GM12873 (cell line): ENCODE data around the gene CD69.

Experiments
- TF ChIP-seq, protein P1 (sequence below): IDR thresholded peaks from 2 replicates; pipeline ENCODE4 v1.5.1; 2012; ENCODE audit warnings: low read depth, mild to moderate bottlenecking, moderate library complexity, low read length, control low read depth; ENCODE audit not compliant: insufficient read depth; ENCODE audit errors: missing control alignments

Gene CD69

GRCh38 chr12:9742661-9743060 is 18.0 kb downstream of the CD69 start:
- TF ChIP-seq, protein P1, sequence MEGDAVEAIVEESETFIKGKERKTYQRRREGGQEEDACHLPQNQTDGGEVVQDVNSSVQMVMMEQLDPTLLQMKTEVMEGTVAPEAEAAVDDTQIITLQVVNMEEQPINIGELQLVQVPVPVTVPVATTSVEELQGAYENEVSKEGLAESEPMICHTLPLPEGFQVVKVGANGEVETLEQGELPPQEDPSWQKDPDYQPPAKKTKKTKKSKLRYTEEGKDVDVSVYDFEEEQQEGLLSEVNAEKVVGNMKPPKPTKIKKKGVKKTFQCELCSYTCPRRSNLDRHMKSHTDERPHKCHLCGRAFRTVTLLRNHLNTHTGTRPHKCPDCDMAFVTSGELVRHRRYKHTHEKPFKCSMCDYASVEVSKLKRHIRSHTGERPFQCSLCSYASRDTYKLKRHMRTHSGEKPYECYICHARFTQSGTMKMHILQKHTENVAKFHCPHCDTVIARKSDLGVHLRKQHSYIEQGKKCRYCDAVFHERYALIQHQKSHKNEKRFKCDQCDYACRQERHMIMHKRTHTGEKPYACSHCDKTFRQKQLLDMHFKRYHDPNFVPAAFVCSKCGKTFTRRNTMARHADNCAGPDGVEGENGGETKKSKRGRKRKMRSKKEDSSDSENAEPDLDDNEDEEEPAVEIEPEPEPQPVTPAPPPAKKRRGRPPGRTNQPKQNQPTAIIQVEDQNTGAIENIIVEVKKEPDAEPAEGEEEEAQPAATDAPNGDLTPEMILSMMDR, result no peak

DNA sequence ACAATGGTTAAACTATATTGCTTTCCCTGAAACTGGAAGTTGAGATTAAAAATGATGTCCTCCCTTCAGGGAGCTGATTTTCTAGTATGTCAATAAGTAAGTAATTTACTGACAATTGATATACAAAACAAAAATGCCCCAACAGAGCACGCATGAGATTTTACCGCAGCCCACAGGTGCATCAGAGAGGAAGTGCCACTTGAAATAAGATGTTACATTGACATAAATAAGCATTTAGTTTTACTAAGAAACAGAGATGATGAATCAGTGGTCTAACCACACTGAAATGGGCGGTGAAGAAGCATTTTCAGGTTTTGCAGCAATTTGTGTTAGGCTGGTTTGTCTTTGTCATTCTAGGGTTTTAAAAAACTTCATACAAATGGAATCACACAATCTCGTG is 19.0 kb downstream of the CD69 start:
- TF ChIP-seq, protein P1, result no peak

DNA sequence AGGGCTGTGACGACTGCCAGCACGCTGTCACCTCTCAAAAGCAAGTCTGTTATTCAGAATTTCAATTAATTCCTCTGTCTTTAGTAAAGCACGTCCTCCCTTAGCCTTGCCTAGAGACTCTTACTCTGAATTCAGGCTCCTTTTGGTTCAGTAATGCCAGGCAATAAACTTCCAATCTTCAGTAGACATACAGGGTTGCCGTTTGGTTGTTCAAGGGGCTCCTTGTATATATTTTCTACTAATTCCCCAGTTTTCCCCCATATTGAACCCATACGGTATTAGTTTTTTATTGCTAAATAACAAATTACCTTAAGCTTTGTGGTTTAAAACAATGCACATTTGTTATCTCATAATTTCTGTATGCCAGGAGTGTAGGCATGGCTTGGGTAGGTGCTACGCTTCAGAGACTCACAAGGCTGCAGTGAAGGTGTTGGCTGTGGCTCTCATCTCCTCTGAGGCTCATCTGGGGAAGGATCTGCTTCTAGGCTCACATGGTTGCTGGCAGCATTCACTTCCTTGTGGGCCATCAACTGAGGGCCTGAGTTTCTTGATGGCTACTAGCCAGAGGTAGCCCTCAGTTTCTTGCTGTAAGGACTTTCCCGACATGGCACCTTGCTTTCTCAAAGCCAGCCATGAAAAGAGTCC is 20.5 kb downstream of the CD69 start:
- TF ChIP-seq, protein P1, result no peak

DNA sequence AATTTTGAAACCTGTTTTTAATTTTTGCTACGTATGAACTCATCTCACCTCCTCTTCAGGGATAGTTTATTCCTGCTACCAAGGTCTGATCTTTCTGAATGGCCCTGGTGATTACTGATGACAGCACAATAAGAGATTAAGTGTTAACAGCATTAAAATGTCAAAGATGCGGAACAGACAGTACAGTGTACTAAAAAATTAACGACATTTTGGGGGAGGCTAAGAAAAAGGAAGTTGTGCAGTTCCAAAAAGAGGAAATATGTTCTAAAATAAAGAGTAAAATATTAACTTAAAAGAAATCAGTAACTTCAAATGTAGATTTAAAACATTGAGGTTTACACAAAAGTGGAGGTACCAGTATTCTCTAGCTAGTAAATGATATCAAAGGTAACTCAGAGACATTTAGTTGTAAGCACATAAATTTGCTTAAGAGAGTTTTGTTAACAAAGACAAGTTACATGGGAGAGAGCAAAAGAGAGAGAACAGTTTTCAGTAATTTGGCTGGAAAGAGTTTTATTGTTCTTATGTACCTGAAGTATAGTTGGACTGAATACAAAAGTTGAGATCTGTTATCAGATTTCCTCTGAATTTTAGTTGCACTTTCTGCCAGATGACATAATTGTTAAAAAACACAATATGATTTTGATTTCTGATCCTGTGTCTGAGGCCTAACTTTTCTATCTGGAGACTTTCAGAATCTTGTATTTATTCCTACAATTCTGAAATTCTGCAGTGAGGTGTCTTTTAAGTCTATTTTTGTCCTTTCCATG is 23.6 kb downstream of the CD69 start:
- TF ChIP-seq, protein P1, result no peak

- TF ChIP-seq, protein P1, result no peak
Observed at GRCh38 chr12:9735601-9736000, 25.1 kb downstream of the CD69 start.

DNA sequence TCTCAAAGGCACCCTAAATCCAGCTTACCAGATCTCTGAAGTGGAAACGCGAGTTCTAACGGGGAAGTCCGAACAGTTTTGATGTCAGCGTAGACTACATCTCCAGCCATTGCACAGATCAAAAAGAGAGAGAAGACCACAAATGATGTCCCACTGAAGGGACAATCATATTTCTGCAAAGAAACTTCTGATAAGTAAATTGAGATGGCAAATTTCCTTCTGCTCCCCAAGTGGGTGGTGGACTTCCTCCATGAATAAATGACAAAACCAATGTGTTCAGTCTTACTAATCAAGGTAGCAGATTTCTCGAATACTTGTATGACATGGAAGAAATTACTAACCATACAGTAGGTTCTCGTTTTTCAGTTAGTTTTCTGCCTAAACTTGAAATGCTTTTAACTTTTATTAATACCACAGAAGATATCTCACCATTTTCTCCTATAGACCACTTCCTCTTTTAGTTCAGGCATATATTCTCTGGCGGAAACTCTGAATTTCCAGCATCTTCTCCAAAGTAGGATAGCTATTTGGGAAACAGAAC is 27.7 kb downstream of the CD69 start, which contains the start of gene CLECL1:
Gene CLECL1 (minus strand): TSS at position 177 of the 541 bp plus-strand sequence.
- TF ChIP-seq, protein P1, result no peak

GRCh38 chr12:9731797-9732196 is 28.9 kb downstream of the CD69 start:
- TF ChIP-seq, protein P1, result no peak
